ENCODE data around the gene AFF2.

AFF2 gene

GRCh38 chrX:149036086-149036485, 535.7 kb downstream of the AFF2 start:
- no peak for DNase-seq

- no peak for DNase-seq
Observed at GRCh38 chrX:149037281-149037870, 537.0 kb downstream of the AFF2 start.

- no peak for DNase-seq
Observed at GRCh38 chrX:149039057-149039456, 538.6 kb downstream of the AFF2 start.

GRCh38 chrX:149040873-149041535, 540.6 kb downstream of the AFF2 start:
- no peak for DNase-seq

- DNase-seq, result no peak
Observed at GRCh38 chrX:149043401-149043800, 543.0 kb downstream of the AFF2 start.

DNA sequence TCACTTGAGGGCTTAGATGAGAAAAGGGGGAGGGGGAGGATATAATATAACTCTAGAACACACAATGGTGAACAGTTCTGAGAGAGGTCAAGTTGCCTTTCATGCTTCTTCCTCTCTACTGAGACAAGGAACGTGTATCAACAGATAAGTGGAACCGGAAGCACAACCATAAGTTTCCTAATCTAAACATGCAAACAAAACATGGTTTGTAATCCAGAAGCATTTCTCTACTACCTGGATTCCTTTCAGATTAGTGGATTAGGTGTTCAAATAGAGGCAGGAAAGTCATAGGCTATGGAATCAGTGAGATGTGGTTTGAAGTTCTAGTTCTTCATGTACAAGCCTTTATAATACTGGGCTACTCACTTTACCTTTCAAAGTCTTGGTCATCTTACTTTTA, 544.1 kb downstream of the AFF2 start:
- no peak for DNase-seq

GRCh38 chrX:149045645-149046210, 545.3 kb downstream of the AFF2 start:
- no peak for DNase-seq
